SK-N-SH treated with all-trans-retinoic acid at 6 μM for 48 hours (cell line): ENCODE measurements around the gene OR10P1.

Experiments used
- ATAC-seq: fragments of 200-7000 bp; cut with Tn5 transposase; 3 replicates; pipeline ENCODE4 v1.9.1; 2020; ENCODE audit warnings: mild to moderate bottlenecking, moderate library complexity
- ARNTL ChIP-seq: fragments of 450-650 bp; formaldehyde crosslinking; IDR thresholded peaks from 2 replicates; pipeline ENCODE4 v1.5.0; 2020; ENCODE audit warnings: low read depth, mild to moderate bottlenecking, moderate library complexity, borderline replicate concordance
- BACH2 ChIP-seq: fragments of 250-450 bp; sonication (Bioruptor Pico); IDR thresholded peaks from 2 replicates; pipeline ENCODE4 v1.9.0; 2021; ENCODE audit warnings: mild to moderate bottlenecking, borderline replicate concordance
- CSDC2 ChIP-seq: fragments of 250-450 bp; sonication (Bioruptor Pico); IDR thresholded peaks from 2 replicates; pipeline ENCODE4 v1.5.0; 2020; ENCODE audit warnings: mild to moderate bottlenecking, moderate library complexity
- ESRRG ChIP-seq: fragments of 250-450 bp; sonication (Bioruptor Pico); IDR thresholded peaks from 2 replicates; pipeline ENCODE4 v1.6.1; 2021; ENCODE audit warnings: mild to moderate bottlenecking
- GLIS3 ChIP-seq: fragments of 250-450 bp; sonication (Bioruptor Pico); IDR thresholded peaks from 2 replicates; pipeline ENCODE4 v1.5.0; 2020; ENCODE audit warnings: mild to moderate bottlenecking, moderate library complexity
- ISL1 ChIP-seq: fragments of 250-450 bp; sonication (Bioruptor Pico); IDR thresholded peaks from 2 replicates; pipeline ENCODE4 v2.1.2; 2022; ENCODE audit warnings: mild to moderate bottlenecking, moderate library complexity
- OSR1 ChIP-seq: fragments of 250-450 bp; sonication (Bioruptor Pico); IDR thresholded peaks from 2 replicates; pipeline ENCODE4 v1.8.0; 2022; ENCODE audit warnings: moderate library complexity, mild to moderate bottlenecking, inconsistent platforms
- SNAI2 ChIP-seq: fragments of 250-450 bp; sonication (Bioruptor Pico); IDR thresholded peaks from 2 replicates; pipeline ENCODE4 v1.5.0; 2020; ENCODE audit warnings: mild to moderate bottlenecking, moderate library complexity
- TCF4 ChIP-seq: fragments of 250-450 bp; sonication (Bioruptor Pico); IDR thresholded peaks from 2 replicates; pipeline ENCODE4 v1.8.0; 2021; ENCODE audit warnings: mild to moderate bottlenecking, moderate library complexity, borderline replicate concordance
- TOX ChIP-seq: fragments of 250-450 bp; sonication (Bioruptor Pico); IDR thresholded peaks from 2 replicates; pipeline ENCODE4 v1.8.0; 2021; ENCODE audit warnings: mild to moderate bottlenecking, moderate library complexity, borderline replicate concordance
- ZC3H10 ChIP-seq: fragments of 250-450 bp; sonication (Bioruptor Pico); IDR thresholded peaks from 2 replicates; pipeline ENCODE4 v1.5.1; 2021; ENCODE audit warnings: mild to moderate bottlenecking, moderate library complexity
- ZFP3 ChIP-seq: fragments of 250-450 bp; sonication (Bioruptor Pico); IDR thresholded peaks from 2 replicates; pipeline ENCODE4 v1.5.0; 2020; ENCODE audit warnings: mild to moderate bottlenecking, moderate library complexity
- ZFP30 ChIP-seq: fragments of 450-650 bp; formaldehyde crosslinking; IDR thresholded peaks from 2 replicates; pipeline ENCODE4 v1.5.0; 2022; ENCODE audit warnings: mild to moderate bottlenecking, moderate library complexity
- ZNF565 ChIP-seq: fragments of 450-650 bp; formaldehyde crosslinking; conservative IDR thresholded peaks from 2 replicates; pipeline ENCODE4 v1.5.0; 2020; ENCODE audit warnings: low read depth, mild to moderate bottlenecking, moderate library complexity
- ZNF70 ChIP-seq: fragments of 450-650 bp; formaldehyde crosslinking; IDR thresholded peaks from 2 replicates; pipeline ENCODE4 v1.5.0; 2020; ENCODE audit warnings: mild to moderate bottlenecking, moderate library complexity
- TF ChIP-seq, protein P1 (sequence below): fragments of 250-450 bp; sonication (Bioruptor Pico); IDR thresholded peaks from 2 replicates; pipeline ENCODE4 v1.5.0; 2020; ENCODE audit warnings: mild to moderate bottlenecking, moderate library complexity
- TF ChIP-seq, protein P2 (sequence below): fragments of 250-450 bp; sonication (Bioruptor Pico); IDR thresholded peaks from 2 replicates; pipeline ENCODE4 v1.5.1; 2021; ENCODE audit warnings: mild to moderate bottlenecking, moderate library complexity
- TF ChIP-seq, protein P3 (sequence below): fragments of 250-450 bp; sonication (Bioruptor Pico); IDR thresholded peaks from 2 replicates; pipeline ENCODE4 v1.8.0; 2021; ENCODE audit warnings: low read depth, mild to moderate bottlenecking, moderate library complexity, borderline replicate concordance
- TF ChIP-seq, protein P4 (sequence below): fragments of 250-450 bp; sonication (Bioruptor Pico); IDR thresholded peaks from 2 replicates; pipeline ENCODE4 v1.5.1; 2020; ENCODE audit warnings: low read depth, mild to moderate bottlenecking, moderate library complexity

The OR10P1 gene

DNA sequence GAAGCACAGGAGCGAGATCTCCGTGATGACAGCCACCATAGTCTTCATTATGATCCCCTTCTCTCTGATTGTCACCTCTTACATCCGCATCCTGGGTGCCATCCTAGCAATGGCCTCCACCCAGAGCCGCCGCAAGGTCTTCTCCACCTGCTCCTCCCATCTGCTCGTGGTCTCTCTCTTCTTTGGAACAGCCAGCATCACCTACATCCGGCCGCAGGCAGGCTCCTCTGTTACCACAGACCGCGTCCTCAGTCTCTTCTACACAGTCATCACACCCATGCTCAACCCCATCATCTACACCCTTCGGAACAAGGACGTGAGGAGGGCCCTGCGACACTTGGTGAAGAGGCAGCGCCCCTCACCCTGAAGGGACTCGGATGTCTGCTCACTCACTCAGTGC is 775 bp downstream of the OR10P1 start (continued):
- TF ChIP-seq, protein P1, sequence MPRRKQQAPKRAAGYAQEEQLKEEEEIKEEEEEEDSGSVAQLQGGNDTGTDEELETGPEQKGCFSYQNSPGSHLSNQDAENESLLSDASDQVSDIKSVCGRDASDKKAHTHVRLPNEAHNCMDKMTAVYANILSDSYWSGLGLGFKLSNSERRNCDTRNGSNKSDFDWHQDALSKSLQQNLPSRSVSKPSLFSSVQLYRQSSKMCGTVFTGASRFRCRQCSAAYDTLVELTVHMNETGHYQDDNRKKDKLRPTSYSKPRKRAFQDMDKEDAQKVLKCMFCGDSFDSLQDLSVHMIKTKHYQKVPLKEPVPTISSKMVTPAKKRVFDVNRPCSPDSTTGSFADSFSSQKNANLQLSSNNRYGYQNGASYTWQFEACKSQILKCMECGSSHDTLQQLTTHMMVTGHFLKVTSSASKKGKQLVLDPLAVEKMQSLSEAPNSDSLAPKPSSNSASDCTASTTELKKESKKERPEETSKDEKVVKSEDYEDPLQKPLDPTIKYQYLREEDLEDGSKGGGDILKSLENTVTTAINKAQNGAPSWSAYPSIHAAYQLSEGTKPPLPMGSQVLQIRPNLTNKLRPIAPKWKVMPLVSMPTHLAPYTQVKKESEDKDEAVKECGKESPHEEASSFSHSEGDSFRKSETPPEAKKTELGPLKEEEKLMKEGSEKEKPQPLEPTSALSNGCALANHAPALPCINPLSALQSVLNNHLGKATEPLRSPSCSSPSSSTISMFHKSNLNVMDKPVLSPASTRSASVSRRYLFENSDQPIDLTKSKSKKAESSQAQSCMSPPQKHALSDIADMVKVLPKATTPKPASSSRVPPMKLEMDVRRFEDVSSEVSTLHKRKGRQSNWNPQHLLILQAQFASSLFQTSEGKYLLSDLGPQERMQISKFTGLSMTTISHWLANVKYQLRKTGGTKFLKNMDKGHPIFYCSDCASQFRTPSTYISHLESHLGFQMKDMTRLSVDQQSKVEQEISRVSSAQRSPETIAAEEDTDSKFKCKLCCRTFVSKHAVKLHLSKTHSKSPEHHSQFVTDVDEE, result no peak

DNA sequence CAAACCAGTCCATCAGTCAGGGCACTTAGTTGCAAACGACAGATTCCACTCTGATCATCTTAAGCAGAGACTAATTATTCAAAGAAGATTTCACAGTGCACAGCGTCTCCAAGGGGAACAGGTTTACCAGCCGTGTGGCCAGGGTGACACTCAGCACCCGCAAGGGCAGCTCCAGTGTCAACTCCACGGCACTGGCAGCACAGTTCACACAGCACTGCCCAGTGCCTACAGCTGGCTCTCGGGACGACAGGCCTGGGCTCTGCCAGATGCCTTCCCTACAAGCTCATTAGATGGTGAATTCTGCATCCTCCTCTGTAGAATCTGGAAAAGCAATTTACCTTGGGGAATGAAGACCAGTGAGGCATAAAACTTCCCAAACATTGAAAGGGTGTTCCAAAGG is 4.9 kb downstream of the OR10P1 start:
- no peak for ATAC-seq
- TF ChIP-seq, protein P2, sequence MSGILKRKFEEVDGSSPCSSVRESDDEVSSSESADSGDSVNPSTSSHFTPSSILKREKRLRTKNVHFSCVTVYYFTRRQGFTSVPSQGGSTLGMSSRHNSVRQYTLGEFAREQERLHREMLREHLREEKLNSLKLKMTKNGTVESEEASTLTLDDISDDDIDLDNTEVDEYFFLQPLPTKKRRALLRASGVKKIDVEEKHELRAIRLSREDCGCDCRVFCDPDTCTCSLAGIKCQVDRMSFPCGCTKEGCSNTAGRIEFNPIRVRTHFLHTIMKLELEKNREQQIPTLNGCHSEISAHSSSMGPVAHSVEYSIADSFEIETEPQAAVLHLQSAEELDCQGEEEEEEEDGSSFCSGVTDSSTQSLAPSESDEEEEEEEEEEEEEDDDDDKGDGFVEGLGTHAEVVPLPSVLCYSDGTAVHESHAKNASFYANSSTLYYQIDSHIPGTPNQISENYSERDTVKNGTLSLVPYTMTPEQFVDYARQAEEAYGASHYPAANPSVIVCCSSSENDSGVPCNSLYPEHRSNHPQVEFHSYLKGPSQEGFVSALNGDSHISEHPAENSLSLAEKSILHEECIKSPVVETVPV, result no peak
- TF ChIP-seq TCF4 (CRISPR knock-in tag), result no peak
- no peak for TF ChIP-seq OSR1
- TF ChIP-seq, protein P3, sequence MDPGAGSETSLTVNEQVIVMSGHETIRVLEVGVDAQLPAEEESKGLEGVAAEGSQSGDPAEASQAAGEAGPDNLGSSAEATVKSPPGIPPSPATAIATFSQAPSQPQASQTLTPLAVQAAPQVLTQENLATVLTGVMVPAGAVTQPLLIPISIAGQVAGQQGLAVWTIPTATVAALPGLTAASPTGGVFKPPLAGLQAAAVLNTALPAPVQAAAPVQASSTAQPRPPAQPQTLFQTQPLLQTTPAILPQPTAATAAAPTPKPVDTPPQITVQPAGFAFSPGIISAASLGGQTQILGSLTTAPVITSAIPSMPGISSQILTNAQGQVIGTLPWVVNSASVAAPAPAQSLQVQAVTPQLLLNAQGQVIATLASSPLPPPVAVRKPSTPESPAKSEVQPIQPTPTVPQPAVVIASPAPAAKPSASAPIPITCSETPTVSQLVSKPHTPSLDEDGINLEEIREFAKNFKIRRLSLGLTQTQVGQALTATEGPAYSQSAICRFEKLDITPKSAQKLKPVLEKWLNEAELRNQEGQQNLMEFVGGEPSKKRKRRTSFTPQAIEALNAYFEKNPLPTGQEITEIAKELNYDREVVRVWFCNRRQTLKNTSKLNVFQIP (CRISPR knock-in tag), result no peak
- no peak for TF ChIP-seq ZC3H10 (CRISPR knock-in tag)
- TF ChIP-seq ZNF70 (CRISPR knock-in tag), result no peak
- no peak for TF ChIP-seq ARNTL (CRISPR knock-in tag)
- no peak for TF ChIP-seq ESRRG (CRISPR knock-in tag)
- TF ChIP-seq, protein P1, result no peak
- no peak for TF ChIP-seq TOX (CRISPR knock-in tag)
- no peak for TF ChIP-seq GLIS3 (CRISPR knock-in tag)
- TF ChIP-seq SNAI2 (CRISPR knock-in tag), result no peak
- no peak for TF ChIP-seq ZFP30 (CRISPR knock-in tag)
- no peak for TF ChIP-seq ZFP3

DNA sequence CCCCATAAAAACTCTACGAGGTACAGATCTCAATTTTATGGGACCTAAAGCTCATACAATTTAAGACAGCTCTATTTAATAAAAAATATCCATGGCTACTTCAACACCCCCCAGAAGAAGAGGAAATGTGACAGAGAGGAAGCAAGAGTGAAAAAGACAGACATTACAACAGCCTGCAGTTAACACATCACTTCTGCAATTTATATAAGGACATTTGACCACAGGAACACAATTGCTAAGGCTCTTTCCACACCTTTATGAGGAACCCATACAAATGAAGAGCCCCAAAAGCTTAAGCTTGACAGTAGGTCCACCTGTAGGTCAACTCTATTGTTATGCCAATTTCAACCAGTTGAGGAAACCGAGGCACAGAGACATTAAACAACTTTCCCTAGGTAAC is 5.6 kb downstream of the OR10P1 start:
- no peak for ATAC-seq
- TF ChIP-seq TOX (CRISPR knock-in tag) (no peak), GLIS3 (CRISPR knock-in tag) (no peak), SNAI2 (CRISPR knock-in tag) (no peak), ZNF70 (CRISPR knock-in tag) (no peak), TCF4 (CRISPR knock-in tag) (no peak), BACH2 (CRISPR knock-in tag) (no peak), ZC3H10 (CRISPR knock-in tag) (no peak), ZFP30 (CRISPR knock-in tag) (no peak), ESRRG (CRISPR knock-in tag) (no peak), ISL1 (no peak), CSDC2 (no peak), ZNF565 (CRISPR knock-in tag) (no peak), ARNTL (CRISPR knock-in tag) (no peak)
- TF ChIP-seq, protein P4, sequence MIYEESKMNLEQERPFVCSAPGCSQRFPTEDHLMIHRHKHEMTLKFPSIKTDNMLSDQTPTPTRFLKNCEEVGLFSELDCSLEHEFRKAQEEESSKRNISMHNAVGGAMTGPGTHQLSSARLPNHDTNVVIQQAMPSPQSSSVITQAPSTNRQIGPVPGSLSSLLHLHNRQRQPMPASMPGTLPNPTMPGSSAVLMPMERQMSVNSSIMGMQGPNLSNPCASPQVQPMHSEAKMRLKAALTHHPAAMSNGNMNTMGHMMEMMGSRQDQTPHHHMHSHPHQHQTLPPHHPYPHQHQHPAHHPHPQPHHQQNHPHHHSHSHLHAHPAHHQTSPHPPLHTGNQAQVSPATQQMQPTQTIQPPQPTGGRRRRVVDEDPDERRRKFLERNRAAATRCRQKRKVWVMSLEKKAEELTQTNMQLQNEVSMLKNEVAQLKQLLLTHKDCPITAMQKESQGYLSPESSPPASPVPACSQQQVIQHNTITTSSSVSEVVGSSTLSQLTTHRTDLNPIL, result no peak
- TF ChIP-seq, protein P3 (CRISPR knock-in tag), result no peak
- TF ChIP-seq, protein P2, result no peak
- TF ChIP-seq, protein P1, result no peak
